Endothelial cell of umbilical vein (primary cell): Measurements from ENCODE around the gene TRRAP. TPM values are rescaled to one million over a fixed set of nuclear protein-coding genes. Genes with fewer than 3 reads are reported as not detected.

Experiments used
- BruUV-seq: library from RNA; stranded (reverse); fragments of 400-500 nt; replicated peaks from 2 replicates; lab custom pipeline; 2021; lab: Mats Ljungman, UMichigan
- CTCF ChIA-PET: fragments of 300-600, 350-600 bp; sonication (Branson Sonifier 250); formaldehyde crosslinking; loops from one replicate; lab custom pipeline; 2021; ENCODE audit warnings: antibody characterized with exemption, inconsistent platforms; lab: Charles Lee
- POLR2A ChIA-PET: fragments of 300-600, 350-600 bp; sonication (Branson Sonifier 250); formaldehyde crosslinking; loops from one replicate; lab custom pipeline; 2021; ENCODE audit warnings: antibody characterized with exemption, inconsistent platforms; lab: Charles Lee
- DNase-seq: peaks from one replicate; pipeline ENCODE4 v3.0.0-alpha.2; 2011; ENCODE audit warnings: low read depth, low spot score
- FAIRE-seq: peaks from 2 replicates; lab custom pipeline; 2011; peaks lifted over from hg19 to GRCh38; lab: Jason Lieb, UNC
- H2AFZ ChIP-seq: 2 replicates; pipeline ENCODE4 v1.6.0; 2012; ENCODE audit warnings: low read depth, low read length, control low read depth, inconsistent platforms
- H3K27ac ChIP-seq: 2 replicates; pipeline ENCODE4 v1.5.1; 2011; ENCODE audit warnings: low read depth, mild to moderate bottlenecking, control low read depth, low read length, moderate library complexity; ENCODE audit not compliant: insufficient read depth
- H3K27me3 ChIP-seq, 2 experiments: 2 replicates each; pipeline versions ENCODE4 v1.6.0 to v1.6.1; 2011; ENCODE audit warnings: low read length in 2 of 2, mixed read lengths in 1 of 2; ENCODE audit not compliant: control insufficient read depth in 2 of 2, insufficient read depth in 2 of 2
- H3K36me3 ChIP-seq, 2 experiments: 2 replicates in 1 of 2; 3 replicates in 1 of 2; pipeline ENCODE4 v1.5.1; 2011; ENCODE audit warnings: low read length in 2 of 2, mild to moderate bottlenecking in 1 of 2, moderate library complexity in 1 of 2; ENCODE audit not compliant: control insufficient read depth in 2 of 2, insufficient read depth in 2 of 2; ENCODE audit errors: extremely low read depth in 1 of 2
- H3K4me1 ChIP-seq: 3 replicates; pipeline ENCODE4 v1.5.1; 2011; ENCODE audit warnings: mild to moderate bottlenecking, low read length; ENCODE audit not compliant: control insufficient read depth, insufficient read depth; ENCODE audit errors: extremely low read depth
- H3K4me2 ChIP-seq: 2 replicates; pipeline ENCODE4 v1.6.1; 2011; ENCODE audit warnings: low read length, control low read depth, mixed read lengths; ENCODE audit not compliant: insufficient read depth
- H3K4me3 ChIP-seq, 3 experiments: fragments of 200-600 bp in 1 of 3; sonication (generic), shearing (Covaris generic) in 1 of 3; replicated peaks in 1 of 3; 2 replicates each; pipeline ENCODE4 v1.5.1; 2011 to 2016; ENCODE audit warnings: control low read depth in 3 of 3, low read length in 3 of 3, mild to moderate bottlenecking in 2 of 3, inconsistent platforms in 1 of 3, low read depth in 1 of 3, moderate library complexity in 1 of 3; ENCODE audit not compliant: insufficient read depth in 1 of 3
- H3K79me2 ChIP-seq: 2 replicates; pipeline ENCODE4 v1.6.0; 2012; ENCODE audit warnings: low read length, inconsistent platforms; ENCODE audit not compliant: control insufficient read depth, insufficient read depth
- H3K9ac ChIP-seq: replicated peaks from 2 replicates; pipeline ENCODE3; 2011; ENCODE audit warnings: low read length, control low read depth; ENCODE audit not compliant: insufficient read depth; ENCODE audit errors: extremely low read depth
- H3K9me1 ChIP-seq: replicated peaks from 3 replicates; pipeline ENCODE4 v1.6.0; 2011; ENCODE audit warnings: mild to moderate bottlenecking, low read length; ENCODE audit not compliant: control insufficient read depth, insufficient read depth; ENCODE audit errors: extremely low read depth
- H3K9me3 ChIP-seq: replicated peaks from 2 replicates; pipeline ENCODE4 v1.5.1; 2012; ENCODE audit warnings: low read length, inconsistent platforms; ENCODE audit not compliant: control insufficient read depth, insufficient read depth
- H4K20me1 ChIP-seq: replicated peaks from 2 replicates; pipeline ENCODE3; 2011; ENCODE audit warnings: mild to moderate bottlenecking, low read length; ENCODE audit not compliant: control insufficient read depth, insufficient read depth; ENCODE audit errors: extremely low read depth
- EZH2 ChIP-seq: IDR thresholded peaks from 2 replicates; pipeline ENCODE4 v1.6.1; 2012; ENCODE audit warnings: borderline replicate concordance, low read depth, mild to moderate bottlenecking, moderate library complexity, low read length, inconsistent platforms; ENCODE audit not compliant: severe bottlenecking
- FOS ChIP-seq: IDR thresholded peaks from 2 replicates; pipeline ENCODE4 v1.6.1; 2011; ENCODE audit warnings: mild to moderate bottlenecking, low read length, moderate library complexity, borderline replicate concordance; ENCODE audit not compliant: insufficient read depth
- GATA2 ChIP-seq: IDR thresholded peaks from 2 replicates; pipeline ENCODE4 v1.7.0; 2011; ENCODE audit warnings: low read depth, mild to moderate bottlenecking, moderate library complexity, mixed read lengths, low read length; ENCODE audit not compliant: insufficient read length, insufficient read depth
- JUN ChIP-seq: IDR thresholded peaks from 2 replicates; pipeline ENCODE4 v1.6.1; 2011; ENCODE audit warnings: borderline replicate concordance, low read depth; ENCODE audit not compliant: insufficient read length, insufficient read depth
- MYC ChIP-seq: IDR thresholded peaks from one replicate; pipeline ENCODE4 v1.6.1; 2011; ENCODE audit warnings: mild to moderate bottlenecking, low read depth, low read length
- POLR2A ChIP-seq: IDR thresholded peaks from 2 replicates; pipeline ENCODE4 v1.6.1; 2012; ENCODE audit warnings: low read depth, mild to moderate bottlenecking, control low read depth, low read length
- POLR2AphosphoS5 ChIP-seq: IDR thresholded peaks from 2 replicates; pipeline ENCODE4 v1.6.1; 2012; ENCODE audit warnings: low read depth, mild to moderate bottlenecking, control low read depth, low read length, moderate library complexity; ENCODE audit not compliant: insufficient read depth
- dilution Hi-C: fragments of 300-500 bp; cut with MboI; formaldehyde crosslinking; loops from one replicate; pipeline ENCODE4 v1.15.0; 2019; ENCODE audit warnings: low sequenced_read_pairs; ENCODE audit not compliant: extremely low pct_ligation_motif_present
- intact Hi-C: fragments of 100-400 bp; cut with micrococcal nuclease; formaldehyde crosslinking; loops from one replicate; pipeline ENCODE4 v1.10.0; 2022
- polyA plus RNA-seq, 4 experiments: library from polyadenylated mRNA; depleted of rRNA in 3 of 4; stranded (reverse) in 3 of 4; unstranded in 1 of 4; fragments of >200 nt; gene quantifications; 2 replicates each; pipeline versions ENCODE4 v1.2.1 to v1.2.3, GENCODE V29; 2011 to 2012; ENCODE audit warnings: missing spikeins in 1 of 4
- total RNA-seq: library from RNA; stranded (reverse); gene quantifications from 2 replicates; pipeline ENCODE4 v1.2.3, GENCODE V29; 2021
- TF ChIP-seq, protein P1 (sequence below): IDR thresholded peaks from 2 replicates; pipeline ENCODE4 v1.6.1; 2011; ENCODE audit not compliant: insufficient read depth, insufficient read length
- TF ChIP-seq, protein P2 (sequence below), 2 donors: IDR thresholded peaks; 1 replicate in 1 of 2; 2 replicates in 1 of 2; pipeline ENCODE4 v1.5.1; 2011; ENCODE audit warnings: low read length in 2 of 2, mild to moderate bottlenecking in 2 of 2, moderate library complexity in 2 of 2, control low read depth in 1 of 2, inconsistent platforms in 1 of 2, low read depth in 1 of 2; ENCODE audit not compliant: insufficient read depth in 1 of 2; ENCODE audit errors: extremely low read depth in 1 of 2

TRRAP gene
- total and polyA plus RNA-seq, 2 donors (not counting 3 experiments of a cell fraction or from before 2014, with no cell fraction given) = 21.8 to 45.8 TPM

DNA sequence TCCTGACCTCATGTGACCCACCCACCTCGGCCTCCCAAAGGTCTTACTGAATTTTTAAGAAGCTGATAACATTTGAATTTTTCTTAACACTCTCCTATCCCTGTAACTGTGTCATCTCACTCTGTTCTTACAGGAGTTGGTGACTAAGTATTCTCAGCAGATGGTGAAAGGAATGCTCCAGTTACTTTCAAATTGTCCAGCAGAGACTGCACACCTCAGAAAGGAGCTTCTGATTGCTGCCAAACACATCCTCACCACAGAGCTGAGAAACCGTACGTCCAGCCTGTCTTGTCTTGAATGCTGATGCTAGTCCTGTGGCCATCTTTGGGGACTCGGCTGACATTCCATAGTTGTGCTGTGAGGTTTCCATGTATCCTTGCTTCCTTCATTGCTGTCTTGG lies 24.9 kb downstream of the TRRAP start:
- CTCF ChIA-PET = interaction anchor here (1.0 to 1.3 kb wide), 2 partner anchors 10 to 47 kb away, joined by 3 read pairs; no protein-coding TSS in a partner anchor
- FAIRE-seq = no peak

More for the DNA sequence above, 24.9 kb downstream of the TRRAP start:
- Histone ChIP-seq H3K9me1 (no peaks in the 10 kb centered on the region), H3K36me3 (peaks cover 32 to 43% of the 10 kb centered on the region in 2 experiments), H3K4me3 (no peak overlapping the region), H3K4me2 (no peak overlapping the region), H3K27ac (no peak overlapping the region), H3K9me3 (no peaks in the 10 kb centered on the region), H2AFZ (no peak overlapping the region), H3K79me2 (no peaks in the 10 kb centered on the region), H3K4me1 (no peaks in the 10 kb centered on the region), H3K9ac (no peak overlapping the region), H3K27me3 (no peaks in the 10 kb centered on the region), H4K20me1 (peaks cover 2% of the 10 kb centered on the region)
- no TSS peak for BruUV-seq
- POLR2A ChIA-PET = no interaction called here
- no peak for DNase-seq
- no peak for TF ChIP-seq GATA2
- no peak for TF ChIP-seq POLR2AphosphoS5
- no peak for TF ChIP-seq POLR2A
- TF ChIP-seq MYC = no peak
- no peak for TF ChIP-seq FOS
- TF ChIP-seq, protein P1, sequence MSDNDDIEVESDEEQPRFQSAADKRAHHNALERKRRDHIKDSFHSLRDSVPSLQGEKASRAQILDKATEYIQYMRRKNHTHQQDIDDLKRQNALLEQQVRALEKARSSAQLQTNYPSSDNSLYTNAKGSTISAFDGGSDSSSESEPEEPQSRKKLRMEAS = no peak
- no peak for TF ChIP-seq JUN
- no peak for TF ChIP-seq EZH2
- TF ChIP-seq, protein P2, sequence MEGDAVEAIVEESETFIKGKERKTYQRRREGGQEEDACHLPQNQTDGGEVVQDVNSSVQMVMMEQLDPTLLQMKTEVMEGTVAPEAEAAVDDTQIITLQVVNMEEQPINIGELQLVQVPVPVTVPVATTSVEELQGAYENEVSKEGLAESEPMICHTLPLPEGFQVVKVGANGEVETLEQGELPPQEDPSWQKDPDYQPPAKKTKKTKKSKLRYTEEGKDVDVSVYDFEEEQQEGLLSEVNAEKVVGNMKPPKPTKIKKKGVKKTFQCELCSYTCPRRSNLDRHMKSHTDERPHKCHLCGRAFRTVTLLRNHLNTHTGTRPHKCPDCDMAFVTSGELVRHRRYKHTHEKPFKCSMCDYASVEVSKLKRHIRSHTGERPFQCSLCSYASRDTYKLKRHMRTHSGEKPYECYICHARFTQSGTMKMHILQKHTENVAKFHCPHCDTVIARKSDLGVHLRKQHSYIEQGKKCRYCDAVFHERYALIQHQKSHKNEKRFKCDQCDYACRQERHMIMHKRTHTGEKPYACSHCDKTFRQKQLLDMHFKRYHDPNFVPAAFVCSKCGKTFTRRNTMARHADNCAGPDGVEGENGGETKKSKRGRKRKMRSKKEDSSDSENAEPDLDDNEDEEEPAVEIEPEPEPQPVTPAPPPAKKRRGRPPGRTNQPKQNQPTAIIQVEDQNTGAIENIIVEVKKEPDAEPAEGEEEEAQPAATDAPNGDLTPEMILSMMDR (IDR thresholded peaks at IDR 0.05; ENCODE audit: extremely low read depth in 1 of 2, insufficient read depth in 1 of 2, low read depth in 1 of 2, low read length in 2 of 2) = no peak
- intact Hi-C loops (no loop called here), dilution Hi-C loops (no loop called here)
